Lower lobe of right lung (tissue), 2 donors: ENCODE data around the gene SOX1. TPM values are rescaled to one million over a fixed set of nuclear protein-coding genes. Genes with fewer than 3 reads are reported as not detected.
A peak's percentile ranks its signal among the peaks of the same experiment; 100 is the strongest.

Source experiments
- ATAC-seq, 2 donors: fragments of 200-7000 bp; cut with Tn5 transposase; one replicate each; pipeline ENCODE4 v1.9.1; 2020 to 2022; ENCODE audit warnings: mild to moderate bottlenecking in 2 of 2, moderate library complexity in 2 of 2
- DNase-seq: peaks from one replicate; pipeline ENCODE4 v3.0.0-alpha.2; 2020
- H3K27ac ChIP-seq: fragments of 200-600 bp; one replicate; pipeline ENCODE4 v1.8.0; 2022
- H3K27me3 ChIP-seq: fragments of 200-600 bp; one replicate; pipeline ENCODE4 v1.8.0; 2022; ENCODE audit warnings: low read depth
- H3K36me3 ChIP-seq: fragments of 200-600 bp; one replicate; pipeline ENCODE4 v1.8.0; 2022; ENCODE audit warnings: mild to moderate bottlenecking
- H3K4me1 ChIP-seq: fragments of 200-600 bp; one replicate; pipeline ENCODE4 v1.8.0; 2022
- H3K4me3 ChIP-seq: fragments of 200-600 bp; one replicate; pipeline ENCODE4 v1.8.0; 2022; ENCODE audit warnings: mild to moderate bottlenecking
- H3K9me3 ChIP-seq: fragments of 200-600 bp; one replicate; pipeline ENCODE4 v1.8.0; 2022
- CTCF ChIP-seq: fragments of 200-600 bp; IDR thresholded peaks from one replicate; pipeline ENCODE4 v1.8.0; 2022; ENCODE audit warnings: antibody characterized with exemption, mild to moderate bottlenecking
- intact Hi-C: fragments of 100-400 bp; cut with DNase I; formaldehyde crosslinking; loops from one replicate; pipeline ENCODE4 v1.11.0; 2022
- long read RNA-seq: library from polyadenylated mRNA; unstranded; transcript quantifications from one replicate; pipeline ENCODE4 v2.0.0, GENCODE V29; 2021
- total RNA-seq: library from RNA; stranded (reverse); fragmentation: NEBNext Ultra II Directional; extraction: Animal tissue kit (Norgen Biotek cat#: 25700); gene quantifications from one replicate; pipeline ENCODE4 v1.2.1, GENCODE V29; 2021
- donor health status: DM: no; HTN: yes; CAD: no; lungs with severe emphysema.

Gene SOX1
- not detected for total RNA-seq
- long read RNA-seq, result 0 reads

GRCh38 chr13:112067116-112067741, at the start of gene SOX1:
Gene SOX1 (plus strand): TSS chr13:112067149. CDS start chr13:112067659, 510 bp downstream.
- intact Hi-C loops, result no loop called here
- ATAC-seq (no peak), DNase-seq (no peak)
- no peaks in the 10 kb centered on the region for H3K9me3 ChIP-seq
- peaks cover 85% of the 10 kb centered on the region for H3K27me3 ChIP-seq
- no peaks in the 10 kb centered on the region for H3K36me3 ChIP-seq
- peaks cover under 1% of the 10 kb centered on the region for H3K4me1 ChIP-seq
- peak within 1 kb of the TSS; percentile 19 for H3K4me3 ChIP-seq
- H3K27ac ChIP-seq, result no peak within 1 kb of the TSS
- TF ChIP-seq CTCF, result no peak

- H3K4me3 ChIP-seq, result no peak overlapping the region
- TF ChIP-seq CTCF, result no peak
- H3K4me1 ChIP-seq, result no peaks in the 10 kb centered on the region
- DNase-seq, result no peak
- no peak overlapping the region for H3K27ac ChIP-seq
- no peaks in the 10 kb centered on the region for H3K36me3 ChIP-seq
- ATAC-seq, result no peak
- intact Hi-C loops, result no loop called here
- H3K9me3 ChIP-seq, result no peaks in the 10 kb centered on the region
- peaks cover 12% of the 10 kb centered on the region for H3K27me3 ChIP-seq
These were observed 42.4 kb upstream of the SOX1 start for GRCh38 chr13:112024577-112024976.

GRCh38 chr13:112027250-112027649, 39.7 kb upstream of the SOX1 start:
- Histone ChIP-seq H3K27ac (no peak overlapping the region), H3K27me3 (peaks cover 12% of the 10 kb centered on the region), H3K4me1 (no peaks in the 10 kb centered on the region), H3K9me3 (no peaks in the 10 kb centered on the region), H3K4me3 (no peak overlapping the region), H3K36me3 (no peaks in the 10 kb centered on the region)
- TF ChIP-seq CTCF, result no peak
- DNase-seq, result no peak
- intact Hi-C loops, result no loop called here
- peak in 1 of 2 donors; percentile 7 for ATAC-seq

- Histone ChIP-seq H3K4me1 (no peaks in the 10 kb centered on the region), H3K27ac (no peak overlapping the region), H3K36me3 (no peaks in the 10 kb centered on the region), H3K4me3 (no peak overlapping the region), H3K27me3 (peaks cover 12% of the 10 kb centered on the region), H3K9me3 (no peaks in the 10 kb centered on the region)
- TF ChIP-seq CTCF, result no peak
- intact Hi-C loops, result no loop called here
- DNase-seq, result no peak
- no peak for ATAC-seq
These were observed 38.5 kb upstream of the SOX1 start for GRCh38 chr13:112028481-112028880.

GRCh38 chr13:112029143-112029542, 37.8 kb upstream of the SOX1 start:
- Histone ChIP-seq H3K4me1 (no peaks in the 10 kb centered on the region), H3K9me3 (no peaks in the 10 kb centered on the region), H3K36me3 (no peaks in the 10 kb centered on the region), H3K27me3 (peaks cover 12% of the 10 kb centered on the region), H3K4me3 (no peak overlapping the region), H3K27ac (no peak overlapping the region)
- DNase-seq (no peak), ATAC-seq (no peak)
- TF ChIP-seq CTCF, result no peak
- intact Hi-C loops, result no loop called here
